HepG2 (cell line): ENCODE results near the gene S100A12. TPM values are rescaled to one million over a fixed set of nuclear protein-coding genes. Genes with fewer than 3 reads are reported as not detected.

Source experiments
- ATAC-seq: fragments of 200-7000 bp; cut with Tn5 transposase; 3 replicates; pipeline ENCODE4 v1.9.1; 2020; ENCODE audit warnings: mild to moderate bottlenecking, moderate library complexity
- BruUV-seq: library from RNA; stranded (reverse); fragments of 400-500 nt; replicated peaks from 2 replicates; lab custom pipeline; 2021; lab: Mats Ljungman, UMichigan
- CTCF ChIA-PET: fragments of 300-600 bp; formaldehyde crosslinking; extraction: SDS; loops from one replicate; lab custom pipeline; 2021; ENCODE audit warnings: low total read pairs, inconsistent platforms, low intra/inter-chr PET ratio; lab: Yijun Ruan, JAX
- POLR2A ChIA-PET: fragments of 350-600 bp; sonication (Branson Sonifier 250); formaldehyde crosslinking; loops from one replicate; lab custom pipeline; 2020; ENCODE audit warnings: antibody characterized with exemption, inconsistent platforms; lab: Yijun Ruan, JAX
- DNase-seq: peaks from one replicate; pipeline ENCODE4 v3.0.0-alpha.2; 2015; ENCODE audit warnings: low spot score
- FAIRE-seq: peaks from 3 replicates; lab custom pipeline; 2011; peaks lifted over from hg19 to GRCh38; lab: Jason Lieb, UNC
- H2AFZ ChIP-seq: one replicate; pipeline ENCODE4 v1.6.1; 2011; ENCODE audit warnings: low read length, inconsistent platforms
- H3K27ac ChIP-seq: fragments of 300-600 bp; 3 replicates; pipeline ENCODE4 v1.8.0; 2011; ENCODE audit warnings: mixed run types, mild to moderate bottlenecking, mixed read lengths, low read length, inconsistent platforms; ENCODE audit not compliant: insufficient read depth; ENCODE audit errors: extremely low read length
- H3K27me3 ChIP-seq, 2 experiments: fragments of 200-600 bp in 1 of 2; 2 replicates in 1 of 2; 3 replicates in 1 of 2; pipeline versions ENCODE4 v1.6.0 to v1.8.0; 2011; ENCODE audit warnings: low read length in 2 of 2, mild to moderate bottlenecking in 2 of 2, moderate library complexity in 2 of 2, inconsistent platforms in 1 of 2; ENCODE audit not compliant: insufficient read depth in 2 of 2, control insufficient read depth in 1 of 2
- H3K36me3 ChIP-seq, 2 experiments: fragments of 200-600 bp in 1 of 2; replicated peaks in 1 of 2; 2 replicates in 1 of 2; 3 replicates in 1 of 2; pipeline versions ENCODE4 v1.5.1 to v1.8.0; 2011; ENCODE audit warnings: low read length in 2 of 2, inconsistent platforms in 1 of 2; ENCODE audit not compliant: insufficient read depth in 2 of 2, control insufficient read depth in 1 of 2
- H3K4me1 ChIP-seq: 2 replicates; pipeline ENCODE4 v1.5.1; 2012; ENCODE audit warnings: low read length, inconsistent platforms; ENCODE audit not compliant: insufficient read depth
- H3K4me2 ChIP-seq: 2 replicates; pipeline ENCODE4 v1.6.0; 2011; ENCODE audit warnings: low read depth, low read length, inconsistent platforms
- H3K4me3 ChIP-seq, 3 experiments: fragments of 200-600 bp in 1 of 3; sonication (generic), shearing (Covaris generic) in 1 of 3; replicated peaks in 1 of 3; 2 replicates each; pipeline ENCODE4 v1.5.1; 2011 to 2016; ENCODE audit warnings: low read length in 3 of 3, inconsistent platforms in 2 of 3, low read depth in 2 of 3, mild to moderate bottlenecking in 2 of 3, control low read depth in 1 of 3, mixed read lengths in 1 of 3; ENCODE audit not compliant: insufficient read depth in 1 of 3
- H3K79me2 ChIP-seq: one replicate; pipeline ENCODE4 v1.6.1; 2011; ENCODE audit warnings: low read length, inconsistent platforms; ENCODE audit not compliant: insufficient read depth
- H3K9ac ChIP-seq: 2 replicates; pipeline ENCODE4 v1.6.0; 2011; ENCODE audit warnings: mild to moderate bottlenecking, low read depth, low read length, inconsistent platforms; ENCODE audit not compliant: insufficient read depth
- H3K9me3 ChIP-seq: 2 replicates; pipeline ENCODE4 v1.5.1; 2012; ENCODE audit warnings: mild to moderate bottlenecking, low read length
- H4K20me1 ChIP-seq: 2 replicates; pipeline ENCODE4 v1.6.0; 2011; ENCODE audit warnings: inconsistent platforms, mild to moderate bottlenecking, low read length, moderate library complexity; ENCODE audit not compliant: insufficient read depth
- ATF7-NPFF ChIP-seq: sonication (generic); formaldehyde crosslinking; IDR thresholded peaks from 2 replicates; pipeline ENCODE4 v1.8.1; 2023; ENCODE audit warnings: mild to moderate bottlenecking, low read depth, missing genetic modification reagents, moderate library complexity
- BHLHE40 ChIP-seq: IDR thresholded peaks from 2 replicates; pipeline ENCODE4 v1.6.1; 2011; ENCODE audit warnings: low read length, improper control_type of control experiment
- CC2D1A ChIP-seq: sonication (generic); formaldehyde crosslinking; IDR thresholded peaks from 2 replicates; pipeline ENCODE4 v1.8.1; 2023; ENCODE audit warnings: mild to moderate bottlenecking, missing genetic modification reagents
- FLYWCH1 ChIP-seq: sonication (generic); formaldehyde crosslinking; IDR thresholded peaks from 2 replicates; pipeline ENCODE4 v1.8.1; 2023; ENCODE audit warnings: mild to moderate bottlenecking, missing genetic modification reagents
- ISX ChIP-seq: sonication (generic); formaldehyde crosslinking; conservative IDR thresholded peaks from 2 replicates; pipeline ENCODE4 v1.5.0; 2020; ENCODE audit warnings: missing genetic modification reagents
- KDM3A ChIP-seq: IDR thresholded peaks from 2 replicates; pipeline ENCODE4 v1.6.1; 2018; ENCODE audit warnings: low read depth, missing compliant biosample characterization
- MAZ ChIP-seq, 2 experiments: sonication (generic) in 1 of 2; formaldehyde crosslinking in 1 of 2; IDR thresholded peaks; 2 replicates each; pipeline versions ENCODE4 v1.5.0 to v1.6.1; 2012 to 2020; ENCODE audit warnings: low read depth in 2 of 2, mild to moderate bottlenecking in 2 of 2, borderline replicate concordance in 1 of 2, improper control_type of control experiment in 1 of 2, low read length in 1 of 2, missing genetic modification reagents in 1 of 2, moderate library complexity in 1 of 2
- MTF1 ChIP-seq: sonication (generic); formaldehyde crosslinking; IDR thresholded peaks from 2 replicates; pipeline ENCODE4 v1.5.0; 2020; ENCODE audit warnings: missing genetic modification reagents
- REL ChIP-seq: sonication (generic); formaldehyde crosslinking; conservative IDR thresholded peaks from 2 replicates; pipeline ENCODE4 v1.8.0; 2022; ENCODE audit warnings: mild to moderate bottlenecking, missing genetic modification reagents, moderate library complexity
- RXRA ChIP-seq: sonication (generic); formaldehyde crosslinking; IDR thresholded peaks from 2 replicates; pipeline ENCODE4 v1.5.1; 2020; ENCODE audit warnings: missing genetic modification reagents
- SPEN ChIP-seq: sonication (generic); formaldehyde crosslinking; IDR thresholded peaks from 2 replicates; pipeline ENCODE4 v1.5.1; 2020; ENCODE audit warnings: low read depth, mild to moderate bottlenecking, missing genetic modification reagents
- ZBTB26 ChIP-seq: IDR thresholded peaks from 2 replicates; pipeline ENCODE4 v1.6.1; 2016; ENCODE audit warnings: missing compliant biosample characterization, missing genetic modification reagents, borderline replicate concordance
- ZFP36L2 ChIP-seq: sonication (generic); formaldehyde crosslinking; IDR thresholded peaks from 2 replicates; pipeline ENCODE4 v1.4.0; 2020; ENCODE audit warnings: missing genetic modification reagents
- ZFYVE20 ChIP-seq: sonication (generic); formaldehyde crosslinking; IDR thresholded peaks from 2 replicates; pipeline ENCODE4 v1.8.0; 2023; ENCODE audit warnings: low read depth, mild to moderate bottlenecking, moderate library complexity, missing genetic modification reagents, borderline replicate concordance
- ZMYM3 ChIP-seq: sonication (generic); formaldehyde crosslinking; IDR thresholded peaks from 2 replicates; pipeline ENCODE4 v1.5.1; 2020; ENCODE audit warnings: mild to moderate bottlenecking, missing genetic modification reagents
- ZNF275 ChIP-seq: sonication (generic); formaldehyde crosslinking; IDR thresholded peaks from 2 replicates; pipeline ENCODE4 v1.8.0; 2022; ENCODE audit warnings: missing genetic modification reagents, mild to moderate bottlenecking, inconsistent platforms, borderline replicate concordance
- ZNF468 ChIP-seq: sonication (generic); formaldehyde crosslinking; IDR thresholded peaks from 2 replicates; pipeline ENCODE4 v1.8.0; 2022; ENCODE audit warnings: mild to moderate bottlenecking, moderate library complexity, missing genetic modification reagents
- ZNF839 ChIP-seq: sonication (generic); formaldehyde crosslinking; IDR thresholded peaks from 2 replicates; pipeline ENCODE4 v1.4.0; 2020; ENCODE audit warnings: missing genetic modification reagents, mild to moderate bottlenecking, borderline replicate concordance
- WGBS: methylation state at CpG from one replicate; pipeline ENCODE4 v1.1.6; 2017; ENCODE audit warnings: low lambda C conversion rate; 5-methylcytosine and 5-hydroxymethylcytosine counted together
- in situ Hi-C: cut with HindIII; loops from 2 replicates; pipeline ENCODE4 v1.10.0; 2017; ENCODE audit warnings: low pct_unique_long_range_greater_than_20kb; ENCODE audit not compliant: extremely low pct_ligation_motif_present
- intact Hi-C: fragments of 100-400 bp; cut with micrococcal nuclease; formaldehyde crosslinking; loops from one replicate; pipeline ENCODE4 v1.10.0; 2022; ENCODE audit not compliant: unreplicated experiment
- polyA plus RNA-seq, 8 experiments: library from polyadenylated mRNA; depleted of rRNA in 3 of 8; stranded (reverse) in 7 of 8; unstranded in 1 of 8; fragments of >200 nt; fragmentation: Illumina TruSeq in 4 of 8; extraction: Trizol in 4 of 8; gene quantifications; 2 replicates each; pipeline versions ENCODE4 v1.2.1 to v1.2.3, GENCODE V29; 2011 to 2016; ENCODE audit warnings: low read depth in 4 of 8, missing spikeins in 1 of 8, mixed read lengths in 1 of 8; ENCODE audit not compliant: insufficient read depth in 1 of 8
- total RNA-seq, 5 experiments: library from RNA; depleted of rRNA; stranded (reverse); fragments of >200 nt; fragmentation: Illumina TruSeq; extraction: Trizol; gene quantifications; 2 replicates each; pipeline ENCODE4 v1.2.3, GENCODE V29; 2016; ENCODE audit warnings: low read depth in 1 of 5

S100A12 gene
- total and polyA plus RNA-seq, 2 of the 13 experiments (the other 11 are each of a cell fraction or from before 2014, with no cell fraction given): not detected

- CTCF ChIA-PET: no interaction called here
- H3K4me3 ChIP-seq: no peak overlapping the region
- intact Hi-C loops: no loop called here
Measured at GRCh38 chr1:153370146-153370545, 5.3 kb downstream of the S100A12 start.

DNA sequence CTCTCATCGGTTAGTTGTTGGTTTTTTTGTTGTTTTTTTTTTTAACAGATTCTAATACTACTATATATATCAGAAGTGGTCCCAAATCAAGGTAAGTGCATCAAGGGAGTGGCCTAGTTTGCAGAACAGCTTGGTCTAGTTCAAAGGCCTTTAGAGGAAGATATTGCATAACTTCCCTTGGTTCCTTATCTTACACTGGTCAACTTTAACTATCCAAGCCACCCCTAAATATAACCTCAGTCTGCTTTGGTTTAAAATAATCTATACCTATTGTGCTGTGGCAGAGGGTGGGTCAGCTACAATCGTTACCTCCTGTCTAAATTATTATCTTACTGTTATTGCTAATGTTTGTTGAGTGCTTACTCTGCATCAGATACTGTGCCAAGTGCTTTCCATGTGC, 6.9 kb downstream of the S100A12 start:
- Histone ChIP-seq H3K4me3 (no peak overlapping the region), H3K4me2 (no peak overlapping the region), H3K36me3 (no peaks in the 10 kb centered on the region), H2AFZ (no peak overlapping the region), H3K27me3 (peaks cover 1 to 5% of the 10 kb centered on the region in 2 experiments; a peak in 1 of 5 replicates), H3K79me2 (no peaks in the 10 kb centered on the region), H3K27ac (no peak overlapping the region), H3K9ac (no peak overlapping the region), H4K20me1 (no peaks in the 10 kb centered on the region)
- in situ Hi-C loops: no loop called here
- ATAC-seq: no peak
- intact Hi-C loops: no loop called here
- WGBS: 2% methylated on average over 2 of the region's 2 CpGs
- no TSS peak for BruUV-seq
- no peak for DNase-seq
- CTCF ChIA-PET: no interaction called here
- POLR2A ChIA-PET: no interaction called here
- TF ChIP-seq SPEN (no peak), ZNF275 (CRISPR knock-in tag) (no peak), REL (no peak), ZNF468 (CRISPR knock-in tag) (no peak), ZFP36L2 (CRISPR knock-in tag) (no peak), MTF1 (CRISPR knock-in tag) (no peak), MAZ (IDR thresholded peaks at IDR 0.05; ENCODE audit: borderline replicate concordance, low read depth, low read length) (no peak), MAZ (CRISPR knock-in tag; IDR thresholded peaks at IDR 0.05; ENCODE audit: low read depth) (no peak), ZFYVE20 (CRISPR knock-in tag) (no peak), FLYWCH1 (CRISPR knock-in tag) (no peak), ZMYM3 (CRISPR knock-in tag) (no peak), BHLHE40 (no peak), ATF7-NPFF (no peak), ISX (CRISPR knock-in tag) (no peak), CC2D1A (CRISPR knock-in tag) (no peak), ZBTB26 (no peak), KDM3A (CRISPR knock-in tag) (no peak)
- TF ChIP-seq, all 625 proteins: peak for 0
- FAIRE-seq: no peak
- Histone ChIP-seq H3K9me3 (no peaks in the 10 kb centered on the region), H3K4me1 (no peaks in the 10 kb centered on the region)

More at GRCh38 chr1:153370146-153370545, 5.3 kb downstream of the S100A12 start:
- Histone ChIP-seq H3K4me1 (no peaks in the 10 kb centered on the region), H3K27me3 (peaks cover 0 to 5% of the 10 kb centered on the region in 2 experiments; a peak in 1 of 5 replicates), H3K79me2 (no peaks in the 10 kb centered on the region), H3K9me3 (no peaks in the 10 kb centered on the region), H3K9ac (no peak overlapping the region), H3K36me3 (no peaks in the 10 kb centered on the region), H3K4me2 (no peak overlapping the region), H3K27ac (no peak overlapping the region), H2AFZ (no peak overlapping the region), H4K20me1 (no peaks in the 10 kb centered on the region)
- in situ Hi-C loops: no loop called here
- DNase-seq: no peak
- no peak for ATAC-seq
- 12% methylated on average over 3 of the region's 3 CpGs for WGBS
- BruUV-seq: no TSS peak
- TF ChIP-seq ZNF839 (CRISPR knock-in tag): no peak
- no peak for TF ChIP-seq RXRA (CRISPR knock-in tag)
- POLR2A ChIA-PET: no interaction called here
- no peak for FAIRE-seq
